Peyer's patch (tissue), 4 donors: ENCODE measurements around the gene RANGRF. TPM values are rescaled to one million over a fixed set of nuclear protein-coding genes. Genes with fewer than 3 reads are reported as not detected.
"Not testable (repeated sequence)": the region's sequence is repeated elsewhere in the genome, so short reads cannot be mapped to it uniquely, and the experiment has no call there.

Experiments
- DNase-seq, 3 donors: peaks; one replicate each; pipeline ENCODE4 v3.0.0-alpha.2; 2017 to 2019
- H3K27ac ChIP-seq, 4 donors: fragments of 200-600 bp; sonication (generic); one replicate each; pipeline ENCODE4 v1.5.1; 2016 to 2019
- H3K27me3 ChIP-seq, 2 donors: fragments of 200-600 bp; sonication (generic); one replicate each; pipeline ENCODE4 v1.5.1; 2019
- H3K36me3 ChIP-seq, 3 donors: fragments of 200-600 bp; sonication (generic); one replicate each; pipeline ENCODE4 v1.5.1; 2016 to 2019
- H3K4me1 ChIP-seq, 4 donors: fragments of 200-600 bp; sonication (generic); one replicate each; pipeline ENCODE4 v1.5.1; 2016 to 2019
- H3K4me3 ChIP-seq, 4 donors: fragments of 200-600 bp; sonication (generic); 1 replicate in 3 of 4; 2 replicates in 1 of 4; pipeline ENCODE4 v1.5.1; 2016 to 2019; ENCODE audit warnings: mild to moderate bottlenecking in 1 of 4
- H3K9me3 ChIP-seq, 4 donors: fragments of 200-600 bp; sonication (generic); one replicate each; pipeline ENCODE4 v1.5.1; 2016 to 2019; ENCODE audit warnings: mild to moderate bottlenecking in 1 of 4
- CTCF ChIP-seq, 6 experiments: fragments of 450-650 bp in 4 of 6; fragments of 200-600 bp in 2 of 6; sonication (generic) in 1 of 6; IDR thresholded peaks; one replicate each; pipeline ENCODE4 v1.5.1; 2017 to 2019; ENCODE audit warnings: antibody characterized with exemption in 6 of 6, mild to moderate bottlenecking in 3 of 6, moderate library complexity in 1 of 6
- POLR2A ChIP-seq, 2 donors: fragments of 450-650 bp; IDR thresholded peaks; one replicate each; pipeline ENCODE4 v1.5.1; 2017; ENCODE audit warnings: antibody characterized with exemption in 2 of 2, mild to moderate bottlenecking in 2 of 2, moderate library complexity in 2 of 2
- total RNA-seq, 4 donors: library from RNA; depleted of rRNA; stranded (reverse); fragments of >200 nt; gene quantifications; one replicate each; pipeline ENCODE4 v1.1.0, GENCODE V29; 2016

RANGRF gene
- total RNA-seq, 4 donors from 2014 or later: 6.8 to 27.2 (median 16.1) TPM

- Histone ChIP-seq H3K4me1 (peaks cover 0 to 17% (median 5%) of the 10 kb centered on the region in 4 donors), H3K4me3 (peak overlapping the region; percentile 67 to 74 (median 68)), H3K36me3 (peaks cover 0 to 10% (median 0%) of the 10 kb centered on the region in 3 donors), H3K27me3 (no peaks in the 10 kb centered on the region), H3K27ac (peak overlapping the region; percentile 94 to 99 (median 96)), H3K9me3 (no peaks in the 10 kb centered on the region)
- no peak for DNase-seq
- TF ChIP-seq CTCF (IDR thresholded peaks at IDR 0.05): no peak
- no peak for TF ChIP-seq POLR2A (IDR thresholded peaks at IDR 0.05)
Measured at GRCh38 chr17:8249621-8250500, 38.6 kb upstream of the RANGRF start.

GRCh38 chr17:8251411-8251810, 37.1 kb upstream of the RANGRF start:
- H3K4me3 ChIP-seq, H3K36me3 ChIP-seq, H3K9me3 ChIP-seq, DNase-seq, H3K27ac ChIP-seq, H3K27me3 ChIP-seq: not testable (repeated sequence)
- H3K4me1 ChIP-seq: peaks cover 0 to 14% (median 5%) of the 10 kb centered on the region in 4 donors

GRCh38 chr17:8253801-8254200, 34.7 kb upstream of the RANGRF start:
- TF ChIP-seq CTCF (IDR thresholded peaks at IDR 0.05) (peak in 3 of 6 experiments; percentile 5 to 59 (median 35)), POLR2A (IDR thresholded peaks at IDR 0.05) (no peak)
- H3K4me3 ChIP-seq: no peak overlapping the region
- peaks cover 0 to 7% (median 0%) of the 10 kb centered on the region in 3 donors for H3K36me3 ChIP-seq
- peak in 1 of 3 donors; percentile 73 for DNase-seq
- H3K27me3 ChIP-seq: no peaks in the 10 kb centered on the region
- no peak overlapping the region for H3K27ac ChIP-seq
- H3K4me1 ChIP-seq: peaks cover 0 to 7% (median 5%) of the 10 kb centered on the region in 4 donors
- H3K9me3 ChIP-seq: no peaks in the 10 kb centered on the region

GRCh38 chr17:8254881-8255280, 33.6 kb upstream of the RANGRF start:
- Histone ChIP-seq H3K27ac (no peak overlapping the region), H3K27me3 (no peaks in the 10 kb centered on the region), H3K4me3 (no peak overlapping the region), H3K9me3 (no peaks in the 10 kb centered on the region), H3K36me3 (peaks cover 0 to 7% (median 0%) of the 10 kb centered on the region in 3 donors), H3K4me1 (peaks cover 0 to 2% (median under 1%) of the 10 kb centered on the region in 4 donors)
- TF ChIP-seq CTCF (IDR thresholded peaks at IDR 0.05) (no peak), POLR2A (IDR thresholded peaks at IDR 0.05) (no peak)
- DNase-seq: no peak

- Histone ChIP-seq H3K4me3 (no peak overlapping the region), H3K27me3 (no peaks in the 10 kb centered on the region), H3K4me1 (no peaks in the 10 kb centered on the region), H3K36me3 (peaks cover 0 to 7% (median 0%) of the 10 kb centered on the region in 3 donors), H3K9me3 (no peaks in the 10 kb centered on the region), H3K27ac (no peak overlapping the region)
- no peak for DNase-seq
- TF ChIP-seq CTCF (IDR thresholded peaks at IDR 0.05) (no peak), POLR2A (IDR thresholded peaks at IDR 0.05) (no peak)
Measured at GRCh38 chr17:8255499-8255898, 33.0 kb upstream of the RANGRF start.

- no peak overlapping the region for H3K4me3 ChIP-seq
- peaks cover 0 to 8% (median 0%) of the 10 kb centered on the region in 3 donors for H3K36me3 ChIP-seq
Measured at GRCh38 chr17:8256291-8256690, 32.2 kb upstream of the RANGRF start.

More at GRCh38 chr17:8256291-8256690, 32.2 kb upstream of the RANGRF start:
- Histone ChIP-seq H3K27ac (no peak overlapping the region), H3K27me3 (no peaks in the 10 kb centered on the region), H3K9me3 (no peaks in the 10 kb centered on the region), H3K4me1 (no peaks in the 10 kb centered on the region)
- DNase-seq: no peak
- TF ChIP-seq CTCF (IDR thresholded peaks at IDR 0.05) (no peak), POLR2A (IDR thresholded peaks at IDR 0.05) (no peak)
